Left hindlimb (tissue), 1 donor: Measurements from ENCODE around the gene AMPD3.

Experiments used
- DNase-seq: peaks from one replicate; pipeline ENCODE4 v3.0.0-alpha.2; 2018

Gene AMPD3

DNA sequence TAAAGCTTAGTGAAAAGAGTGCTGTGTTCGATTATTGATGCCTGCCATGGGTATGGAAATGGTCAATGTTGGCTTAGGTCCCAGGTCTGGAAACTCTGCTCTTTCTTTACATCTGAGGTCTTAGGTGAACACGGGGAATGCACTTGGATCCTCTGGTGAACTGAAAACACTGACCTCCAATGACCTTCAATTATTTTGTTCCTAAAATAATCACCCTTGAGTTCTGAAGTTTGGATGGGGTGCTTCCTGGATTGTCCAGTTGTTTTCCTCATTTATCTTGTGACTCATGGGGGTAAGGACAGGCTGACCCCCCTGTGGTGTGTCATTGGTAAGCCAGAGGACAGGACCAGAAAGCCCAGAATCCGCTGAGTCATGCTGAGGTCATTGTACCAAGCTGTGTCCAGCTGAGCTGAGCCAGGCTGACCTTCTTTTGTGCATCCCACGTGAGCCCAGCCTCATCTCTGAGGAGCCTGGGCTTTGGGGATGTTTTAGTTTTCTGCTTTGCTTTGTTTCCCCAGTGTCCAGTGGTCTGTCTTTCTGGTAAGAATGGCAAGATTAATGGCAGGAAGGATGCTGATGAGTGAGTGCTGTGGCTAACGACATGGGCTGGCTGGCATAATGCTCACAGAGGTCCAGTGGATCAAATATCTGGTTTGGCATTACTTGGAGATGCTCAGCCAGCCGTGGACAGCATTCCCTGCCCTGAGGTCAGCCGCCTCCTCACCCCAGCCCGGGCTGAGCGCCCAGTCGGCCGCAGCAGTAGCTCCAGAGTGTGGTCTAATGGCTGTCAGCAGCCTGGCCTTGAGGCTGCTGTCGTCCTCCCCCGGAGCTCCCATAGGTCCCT, 35.6 kb downstream of the AMPD3 start:
- DNase-seq: peak; percentile 74

DNA sequence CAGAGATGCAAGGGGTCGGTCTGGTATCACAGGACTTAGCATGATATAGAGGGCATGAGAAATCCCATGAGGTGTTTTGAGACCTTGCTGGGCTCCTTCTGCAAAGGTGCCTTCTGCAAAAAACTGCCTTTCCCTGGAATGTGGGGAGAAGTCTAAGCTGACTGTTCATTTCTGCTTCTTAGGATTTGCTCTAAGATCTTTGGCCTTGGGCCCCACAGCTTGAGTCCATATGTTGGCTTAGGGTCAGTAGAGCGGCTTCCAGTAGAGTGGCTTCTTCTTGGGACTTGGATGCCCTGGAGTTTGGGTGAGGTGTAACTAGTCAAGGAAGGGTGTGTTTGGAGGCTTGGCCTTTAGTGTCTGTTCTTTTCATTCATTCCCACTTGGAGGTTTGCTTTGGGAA, 37.0 kb downstream of the AMPD3 start:
- DNase-seq: no peak

DNA sequence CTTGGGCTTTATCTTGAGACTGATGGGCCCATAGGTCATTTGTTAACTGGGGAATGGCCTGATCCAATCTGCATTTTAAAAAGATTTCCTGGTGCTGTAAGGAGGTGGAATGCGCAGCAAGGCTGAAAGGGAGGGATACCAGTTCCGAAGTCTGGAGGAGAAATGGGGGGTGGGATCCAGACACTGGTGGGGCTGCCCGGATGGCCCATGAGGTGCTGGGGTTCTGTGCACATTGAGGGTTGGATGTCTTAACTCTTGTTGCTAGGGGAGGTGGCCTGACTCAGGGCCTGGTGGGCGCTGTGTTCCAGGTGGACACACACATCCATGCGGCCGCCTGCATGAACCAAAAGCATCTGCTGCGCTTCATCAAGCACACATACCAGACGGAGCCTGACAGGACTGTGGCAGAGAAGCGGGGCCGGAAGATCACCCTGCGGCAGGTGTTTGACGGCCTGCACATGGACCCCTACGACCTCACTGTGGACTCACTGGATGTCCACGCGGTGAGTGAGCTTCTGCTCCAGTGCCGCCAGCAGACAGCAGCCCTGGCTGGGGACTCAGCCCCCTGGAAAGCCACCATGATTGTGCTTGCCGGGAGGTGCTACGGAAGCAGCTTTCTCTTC, 38.1 kb downstream of the AMPD3 start:
- peak; percentile 18 for DNase-seq

DNA sequence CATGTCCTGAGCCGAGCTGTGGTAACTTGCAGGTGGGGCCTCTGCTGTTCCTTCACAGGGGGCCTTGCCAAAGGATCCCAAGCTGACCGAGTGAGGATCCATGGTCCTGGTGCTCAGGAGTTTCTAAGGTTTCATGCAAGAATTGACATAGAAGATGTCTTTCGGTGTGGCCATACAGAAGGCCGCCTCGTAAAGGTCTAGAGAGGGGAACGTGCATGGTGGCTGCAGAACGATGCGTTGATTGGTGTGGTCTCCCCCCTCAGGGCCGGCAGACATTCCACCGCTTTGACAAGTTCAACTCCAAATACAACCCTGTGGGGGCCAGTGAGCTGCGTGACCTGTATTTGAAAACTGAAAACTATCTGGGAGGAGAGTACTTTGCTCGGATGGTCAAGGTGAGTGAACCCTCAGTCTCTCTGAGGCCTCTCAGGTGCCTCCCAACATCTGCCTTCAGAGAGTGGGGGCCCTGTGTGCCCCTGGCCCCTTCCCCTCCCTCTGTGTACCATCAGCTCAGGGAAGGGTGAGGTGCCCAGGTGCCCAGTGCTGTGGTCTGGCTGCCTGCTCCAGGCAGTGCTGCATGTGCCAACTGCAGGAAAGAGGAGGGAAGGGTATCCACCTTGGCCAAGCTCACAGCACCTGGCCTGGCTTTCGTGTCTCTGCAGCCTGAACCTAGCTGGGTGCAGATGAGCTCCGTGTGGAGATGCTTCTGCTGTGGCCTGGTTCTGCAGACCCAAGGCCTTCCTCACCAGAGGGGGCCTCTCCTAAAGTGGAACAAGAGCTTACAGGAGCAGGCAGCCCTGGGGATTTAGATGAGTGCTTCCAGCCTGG, 39.8 kb downstream of the AMPD3 start:
- DNase-seq: no peak

DNA sequence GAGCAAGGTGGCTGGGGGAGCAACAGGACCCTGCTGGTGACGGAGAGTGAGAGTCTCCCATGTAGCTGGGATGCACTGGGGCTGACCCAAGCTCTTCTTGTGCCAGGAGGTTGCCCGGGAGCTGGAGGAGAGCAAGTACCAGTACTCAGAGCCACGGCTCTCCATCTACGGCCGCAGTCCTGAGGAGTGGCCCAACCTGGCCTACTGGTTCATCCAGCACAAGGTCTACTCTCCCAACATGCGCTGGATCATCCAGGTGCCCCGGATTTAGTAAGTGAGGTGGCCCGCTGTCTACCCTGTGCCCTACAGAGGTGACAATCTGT, 40.4 kb downstream of the AMPD3 start:
- DNase-seq: no peak

DNA sequence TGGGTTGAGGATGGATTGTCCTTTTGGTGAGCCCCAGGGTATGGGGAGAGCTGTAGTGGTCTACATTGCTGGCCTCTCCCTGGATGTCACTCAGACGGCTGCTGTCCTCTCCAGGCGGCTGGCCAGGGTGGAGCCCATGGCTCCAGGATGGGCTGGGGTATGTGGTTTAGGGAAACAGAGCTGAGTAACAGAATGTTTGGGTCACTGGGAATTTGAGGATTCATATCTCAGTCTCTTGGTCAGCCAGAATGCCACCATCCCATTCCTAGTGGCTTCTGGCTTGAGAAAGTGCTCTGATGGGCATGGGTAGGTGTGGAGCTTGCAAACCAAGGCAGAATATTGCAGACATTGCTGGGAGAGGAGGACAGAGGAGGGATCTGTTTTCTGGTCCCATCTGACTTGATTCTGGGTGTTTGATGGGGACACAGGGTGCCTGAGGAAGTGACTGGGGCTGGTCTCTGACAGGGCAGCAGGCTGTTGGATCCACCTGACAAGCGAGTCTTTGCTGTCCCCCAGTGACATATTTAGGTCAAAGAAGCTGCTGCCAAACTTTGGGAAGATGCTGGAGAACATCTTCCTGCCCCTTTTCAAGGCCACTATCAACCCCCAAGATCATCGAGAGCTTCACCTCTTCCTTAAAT, 41.4 kb downstream of the AMPD3 start:
- DNase-seq: no peak

DNA sequence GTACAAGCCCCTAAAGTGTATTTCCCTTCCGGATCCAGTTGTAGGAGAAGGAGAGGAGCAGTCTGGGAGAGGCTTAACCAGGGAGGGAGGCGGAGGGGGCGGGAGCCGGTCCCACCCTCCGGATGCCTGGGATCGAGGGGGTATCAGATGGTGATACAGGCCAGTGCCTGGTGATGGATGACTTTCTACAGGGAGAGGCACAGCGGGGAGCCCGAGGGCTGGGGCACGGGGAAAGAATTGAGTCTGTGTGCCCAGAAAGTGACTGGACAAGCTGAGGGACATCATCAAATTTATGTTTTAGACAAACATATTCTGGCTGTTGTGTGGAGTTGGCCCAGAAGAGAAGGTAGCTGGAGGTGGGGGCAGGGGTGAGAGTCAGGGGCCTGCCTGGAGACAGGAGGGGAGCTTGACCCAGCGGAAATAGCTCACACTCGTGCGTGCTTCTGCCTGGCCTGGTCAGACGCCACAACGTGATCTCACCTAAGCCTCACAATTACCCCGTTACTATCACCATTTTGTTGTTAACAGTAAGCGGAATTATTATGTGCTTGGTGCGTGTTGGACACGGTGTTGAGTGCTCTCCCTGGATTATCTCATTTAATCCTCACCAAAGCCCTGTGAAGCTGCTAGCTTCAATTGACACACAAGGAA, 42.4 kb downstream of the AMPD3 start:
- no peak for DNase-seq

DNA sequence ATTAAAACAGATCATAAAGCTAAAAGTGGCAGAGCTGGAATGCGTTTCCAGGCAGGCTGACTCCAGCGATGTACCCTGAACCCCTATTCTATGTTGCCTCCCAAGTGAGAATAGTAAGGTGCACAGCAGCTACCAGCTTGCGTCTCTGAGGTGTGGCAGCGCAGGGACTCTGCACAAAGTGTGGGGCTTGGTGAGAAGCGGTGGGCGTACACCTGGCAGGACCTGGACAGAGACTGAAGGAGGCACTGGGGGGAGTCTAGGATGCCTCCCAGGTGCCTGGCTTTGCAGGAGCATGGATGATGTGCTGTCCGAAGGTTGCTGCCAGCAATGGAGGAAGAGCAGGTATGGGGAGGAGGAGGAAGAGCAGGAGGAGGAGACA, 42.9 kb downstream of the AMPD3 start:
- no peak for DNase-seq

DNA sequence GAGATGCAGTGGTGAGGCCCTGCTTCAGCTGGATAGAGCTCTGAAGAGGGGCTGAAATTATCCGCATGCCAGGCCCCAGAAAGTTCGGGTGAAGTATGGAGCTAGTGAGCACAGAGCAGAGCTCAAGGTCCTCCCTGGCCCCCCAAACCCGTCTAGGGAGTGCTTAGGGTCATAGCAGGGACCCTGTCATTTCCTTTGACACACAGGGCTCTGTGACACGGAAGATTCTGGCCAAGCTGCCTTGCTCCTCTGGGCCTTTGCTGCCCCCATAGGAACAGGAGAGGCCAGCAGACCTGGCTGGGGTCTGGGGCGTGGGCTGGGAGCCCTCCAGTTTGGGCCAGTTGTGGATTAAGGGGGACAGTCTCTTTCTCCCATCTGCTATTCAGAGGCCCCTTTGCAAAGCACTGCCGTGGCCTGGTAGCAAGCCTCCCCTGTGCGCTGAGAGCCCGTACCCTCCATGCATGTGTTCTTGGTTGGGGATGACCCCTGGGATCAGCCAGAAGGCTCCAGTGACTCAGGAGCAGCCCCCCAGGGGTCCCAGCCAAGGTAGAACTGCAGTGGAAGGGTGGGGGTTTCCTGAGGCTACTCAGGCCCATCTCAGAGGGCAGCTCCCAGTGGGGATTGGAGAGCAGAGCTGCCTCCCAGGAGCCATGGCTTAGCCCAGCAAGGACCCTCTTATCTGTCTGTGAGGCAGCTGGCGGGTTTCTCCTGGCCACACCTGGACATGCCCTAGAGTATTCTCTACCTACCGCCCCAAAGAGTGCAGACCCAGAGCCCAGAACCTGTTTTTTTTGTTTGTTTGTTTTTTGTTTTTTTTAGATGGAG, 43.6 kb downstream of the AMPD3 start:
- no peak for DNase-seq

DNA sequence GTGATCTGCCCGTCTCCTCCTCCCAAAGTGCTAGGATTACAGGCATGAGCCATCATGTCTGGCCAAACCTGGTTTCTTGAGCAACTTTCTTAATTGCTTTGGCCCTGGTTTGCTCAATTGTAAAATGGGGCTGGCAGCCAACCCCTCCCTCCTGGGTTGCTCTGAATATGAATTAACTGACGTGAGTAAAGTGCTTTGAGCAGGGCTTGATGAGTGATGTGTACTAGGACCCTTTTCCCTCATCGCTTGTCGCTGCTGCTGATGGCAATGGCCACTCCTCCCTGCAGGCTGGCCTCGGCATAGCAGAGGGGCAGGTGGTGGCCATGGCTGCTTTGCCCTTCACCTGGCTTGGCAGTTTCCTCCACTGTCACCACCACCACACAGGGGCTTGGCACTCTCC, 44.4 kb downstream of the AMPD3 start:
- DNase-seq: no peak

DNA sequence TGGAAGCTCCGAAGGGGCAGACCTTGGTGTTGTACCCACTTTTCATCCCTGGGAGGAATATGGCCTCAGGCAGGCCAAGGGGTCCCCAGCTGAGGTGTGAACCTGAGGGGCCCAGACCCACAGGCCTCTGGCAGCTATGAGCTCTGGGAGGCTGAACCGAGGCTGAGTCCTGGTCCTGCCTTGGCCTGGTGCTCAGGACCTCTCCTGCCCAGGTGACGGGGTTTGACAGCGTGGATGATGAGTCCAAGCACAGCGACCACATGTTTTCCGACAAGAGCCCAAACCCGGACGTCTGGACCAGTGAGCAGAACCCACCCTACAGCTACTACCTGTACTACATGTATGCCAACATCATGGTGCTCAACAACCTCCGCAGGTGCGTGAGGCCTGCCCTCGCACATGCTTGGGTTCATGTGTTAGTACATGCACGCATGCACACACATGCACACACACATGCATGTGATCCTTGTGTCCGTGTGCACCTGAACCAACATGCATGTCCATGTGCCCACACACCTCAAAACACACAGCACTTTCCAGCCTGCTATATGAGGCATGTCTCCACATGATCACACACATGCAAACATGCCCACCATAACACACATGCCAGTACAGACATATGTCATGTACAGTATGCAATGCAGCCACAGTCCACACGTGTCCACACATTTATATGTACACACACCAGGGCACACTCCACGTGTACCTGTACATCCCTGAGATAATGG, 45.0 kb downstream of the AMPD3 start:
- no peak for DNase-seq

DNA sequence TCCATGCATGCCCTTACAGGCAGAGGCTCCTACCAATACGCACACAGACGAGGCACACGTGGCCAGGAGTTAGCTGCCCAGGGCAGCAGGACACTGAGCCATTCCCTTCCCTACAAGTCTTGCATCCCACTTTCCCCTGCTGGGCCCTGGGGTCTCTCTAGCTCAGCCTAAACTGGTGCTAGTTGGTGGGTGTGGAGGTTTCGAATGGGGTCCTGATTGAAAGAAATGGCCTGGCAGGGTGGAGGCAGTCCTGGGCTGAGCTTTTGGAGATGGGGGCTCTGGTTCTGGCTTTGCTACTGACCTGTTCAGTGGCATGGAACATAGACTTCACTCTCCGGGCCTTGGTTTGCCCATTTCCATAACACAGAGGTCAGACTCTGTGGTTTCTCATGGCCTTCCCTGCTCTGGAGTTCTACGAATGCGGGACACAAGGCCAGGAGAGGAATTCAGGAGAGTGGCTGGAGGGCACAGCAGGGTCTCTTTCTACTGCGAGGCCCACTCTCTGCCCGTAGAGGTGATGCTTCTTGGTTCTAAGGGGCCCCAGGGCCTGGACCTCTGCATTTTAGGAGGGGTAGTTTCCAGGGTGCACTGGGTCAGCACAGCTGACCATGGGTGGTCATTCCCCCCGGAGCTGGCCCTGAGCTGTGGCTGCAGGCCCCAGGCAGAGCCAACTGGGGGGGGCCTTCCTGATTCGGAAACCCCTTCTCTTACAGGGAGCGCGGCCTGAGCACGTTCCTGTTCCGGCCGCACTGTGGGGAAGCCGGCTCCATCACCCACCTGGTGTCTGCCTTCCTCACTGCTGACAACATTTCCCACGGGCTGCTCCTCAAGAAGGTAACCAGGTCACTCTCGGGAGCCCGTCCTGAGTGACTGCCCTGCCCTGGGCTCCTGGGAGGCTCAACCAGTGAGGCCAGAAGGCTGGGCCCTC, 46.0 kb downstream of the AMPD3 start:
- DNase-seq: no peak

DNA sequence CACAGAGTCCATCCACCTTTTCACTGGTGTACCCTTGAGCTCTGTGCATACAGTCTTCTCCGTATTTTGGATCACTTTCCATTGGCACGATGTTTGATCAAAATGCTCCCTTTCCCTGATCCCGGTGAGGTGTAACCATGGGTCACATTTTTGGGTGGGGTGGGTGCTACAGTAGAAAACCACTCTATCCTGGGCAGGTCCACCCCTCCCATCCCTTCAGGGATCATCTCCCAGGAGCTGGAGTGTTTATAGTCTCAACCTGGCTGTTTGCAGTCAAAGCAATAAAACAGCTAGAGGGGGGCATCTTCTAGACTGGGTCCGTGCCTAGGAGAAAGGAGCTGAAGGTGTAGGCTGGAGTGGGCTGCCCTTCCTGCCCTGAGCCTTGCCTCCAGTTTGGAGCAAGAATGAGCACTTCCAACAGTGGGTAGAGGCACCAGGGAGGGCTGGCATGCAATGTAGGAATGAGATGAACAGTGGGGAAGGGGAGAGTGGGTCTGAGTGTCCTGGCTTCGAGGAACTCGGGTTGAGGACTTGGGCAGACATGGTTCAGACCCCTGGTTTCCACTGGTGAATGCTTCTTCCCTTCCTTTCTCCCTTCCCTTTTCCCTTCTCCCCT, 47.1 kb downstream of the AMPD3 start:
- no peak for DNase-seq

DNA sequence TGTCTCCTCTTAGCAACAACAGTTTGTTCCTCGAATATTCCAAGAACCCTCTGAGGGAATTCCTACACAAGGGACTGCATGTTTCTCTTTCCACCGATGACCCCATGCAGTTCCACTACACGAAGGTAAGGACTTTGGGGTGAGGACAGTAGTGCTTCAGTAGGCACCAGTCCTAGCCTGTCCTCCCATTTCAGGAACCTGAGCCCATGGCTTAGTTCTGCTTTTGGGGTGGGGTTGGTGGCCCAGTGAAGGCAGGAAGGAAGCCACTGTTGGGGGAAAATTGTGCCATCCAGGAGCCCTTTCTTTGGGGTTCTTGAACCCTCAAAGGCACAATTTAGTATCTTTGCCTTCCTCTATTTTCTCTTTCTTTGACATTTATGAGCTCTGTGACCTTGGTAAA, 47.7 kb downstream of the AMPD3 start:
- DNase-seq: no peak

DNA sequence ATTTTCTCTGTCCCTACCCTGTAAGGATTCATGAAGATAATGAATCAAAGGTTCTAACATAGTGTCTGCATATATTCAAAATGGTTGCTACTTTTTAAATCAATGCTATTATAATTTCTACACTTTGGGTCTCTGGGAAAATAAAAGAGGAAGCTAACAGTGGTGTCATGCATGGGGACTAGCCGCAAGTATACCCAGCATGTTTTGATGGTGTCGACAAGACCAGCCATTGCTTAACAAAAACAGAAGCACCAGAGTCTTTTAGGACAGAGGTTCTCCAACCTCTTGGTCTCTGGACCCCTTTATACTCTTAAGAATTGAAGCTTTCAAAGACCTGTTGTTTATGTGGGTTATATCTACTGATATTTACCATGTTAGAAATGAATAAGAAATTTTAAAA, 48.2 kb downstream of the AMPD3 start:
- no peak for DNase-seq

DNA sequence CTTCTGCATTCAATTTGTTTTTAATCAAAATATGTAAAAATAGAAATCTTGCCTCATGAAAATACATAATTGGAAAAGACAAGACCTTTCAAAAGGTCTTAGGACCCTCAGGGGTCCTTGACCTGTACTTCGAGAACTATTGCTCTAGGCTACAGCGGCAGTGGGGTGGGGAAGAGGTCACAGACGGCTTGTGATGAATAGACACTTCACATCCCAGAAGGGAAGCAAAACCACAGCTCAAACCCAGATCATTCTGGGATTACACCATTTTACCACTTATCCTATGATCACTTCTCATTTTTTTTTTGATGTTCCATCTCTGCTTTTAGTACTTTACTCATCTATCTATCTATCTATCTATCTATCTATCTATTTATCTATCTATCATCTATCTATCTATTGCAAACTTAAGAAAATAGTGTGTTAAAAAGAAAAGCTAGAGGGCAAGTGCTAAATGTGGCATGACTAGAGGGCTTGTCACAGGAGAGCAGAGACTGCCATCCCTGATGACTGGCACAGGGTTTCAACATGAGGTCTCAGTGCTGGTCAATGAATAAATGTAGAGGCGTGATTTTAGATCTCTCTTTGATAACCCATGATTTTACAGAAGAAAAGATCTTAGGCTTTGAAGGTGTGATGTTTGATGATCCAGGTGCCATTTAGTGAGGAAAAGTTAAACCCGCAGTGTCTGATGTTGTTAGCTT, 48.9 kb downstream of the AMPD3 start:
- no peak for DNase-seq

DNA sequence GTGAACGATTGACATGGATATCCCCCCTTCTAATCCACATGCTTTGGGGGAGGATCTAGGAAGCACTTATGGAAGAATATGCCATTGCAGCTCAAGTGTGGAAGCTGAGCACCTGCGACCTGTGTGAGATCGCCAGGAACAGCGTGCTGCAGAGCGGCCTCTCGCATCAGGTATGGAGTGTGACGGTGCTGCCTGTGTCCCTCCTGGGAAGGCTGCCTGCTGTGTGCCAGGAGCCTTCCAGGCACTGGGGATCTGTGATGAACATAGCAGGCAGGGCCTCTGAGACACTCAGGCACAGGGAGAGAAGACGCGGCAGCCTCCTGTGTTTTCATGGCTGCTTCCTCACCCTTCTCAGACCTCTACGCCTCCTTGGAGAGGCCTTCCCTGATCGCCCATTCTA, 49.4 kb downstream of the AMPD3 start:
- DNase-seq: no peak

DNA sequence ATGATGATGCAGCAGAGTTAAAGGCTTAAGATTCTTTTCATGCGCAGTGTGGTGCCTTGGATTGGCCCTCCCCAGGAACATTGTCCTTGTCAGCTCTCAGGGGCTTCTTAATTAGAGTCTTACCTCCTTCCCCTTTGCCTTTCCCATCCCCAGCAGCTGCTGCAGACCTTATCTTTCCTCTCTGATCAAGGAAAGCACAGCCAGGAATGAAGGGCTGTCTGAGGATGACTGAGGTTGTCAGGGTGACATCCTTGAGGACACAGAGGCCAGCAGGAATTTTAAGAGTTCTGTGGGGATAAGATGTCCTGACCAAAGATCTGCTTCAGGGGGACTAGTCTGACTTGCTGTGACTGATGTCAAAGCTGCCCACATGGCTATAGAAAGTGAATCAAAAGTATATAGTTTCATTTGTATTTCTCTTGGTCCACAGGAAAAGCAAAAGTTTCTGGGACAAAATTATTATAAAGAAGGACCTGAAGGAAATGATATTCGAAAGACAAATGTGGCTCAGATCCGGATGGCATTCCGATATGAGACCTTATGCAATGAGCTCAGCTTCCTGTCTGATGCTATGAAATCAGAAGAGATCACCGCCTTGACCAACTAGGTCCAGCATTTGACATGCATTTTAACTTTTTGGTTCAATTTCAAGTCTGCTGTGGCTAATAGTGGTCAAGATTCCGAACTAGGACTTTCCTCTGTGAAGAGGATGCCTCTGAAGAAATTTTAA, 50.4 kb downstream of the AMPD3 start:
- no peak for DNase-seq
